Gastrocnemius medialis (tissue), 4 donors: ENCODE measurements around the gene ENDOU. TPM values are rescaled to one million over a fixed set of nuclear protein-coding genes. Genes with fewer than 3 reads are reported as not detected.

Experiments
- ATAC-seq, 2 donors: fragments of 150-250 bp; one replicate each; pipeline ENCODE4 v1.9.1; 2016
- DNase-seq, 2 donors: peaks; one replicate each; pipeline ENCODE4 v3.0.0-alpha.2; 2019
- H3K27ac ChIP-seq, 4 donors: fragments of 200-600 bp; sonication (generic); 1 replicate in 1 of 4; 2 replicates in 3 of 4; pipeline ENCODE4 v1.5.1; 2016 to 2018; ENCODE audit warnings: mild to moderate bottlenecking in 2 of 4, moderate library complexity in 1 of 4
- H3K27me3 ChIP-seq, 3 donors: fragments of 200-600 bp; sonication (generic) in 2 of 3; 1 replicate in 1 of 3; 2 replicates in 2 of 3; pipeline versions ENCODE4 v1.5.1 to v1.6.0; 2016 to 2019; ENCODE audit warnings: mild to moderate bottlenecking in 1 of 3, moderate library complexity in 1 of 3
- H3K36me3 ChIP-seq, 2 donors: fragments of 200-600 bp; sonication (generic) in 1 of 2; one replicate each; pipeline ENCODE4 v1.5.1; 2017 to 2018
- H3K4me1 ChIP-seq, 2 donors: fragments of 200-600 bp; sonication (generic) in 1 of 2; one replicate each; pipeline ENCODE4 v1.5.1; 2016 to 2017; ENCODE audit warnings: mild to moderate bottlenecking in 2 of 2
- H3K4me3 ChIP-seq, 4 donors: fragments of 200-600 bp; sonication (generic) in 3 of 4; 1 replicate in 1 of 4; 2 replicates in 3 of 4; pipeline ENCODE4 v1.5.1; 2016 to 2019; ENCODE audit warnings: mild to moderate bottlenecking in 2 of 4
- H3K9me3 ChIP-seq, 3 donors: fragments of 200-600 bp; sonication (generic) in 2 of 3; 1 replicate in 1 of 3; 2 replicates in 2 of 3; pipeline ENCODE4 v1.5.1; 2016 to 2019
- CTCF ChIP-seq, 5 experiments: fragments of 450-650 bp in 3 of 5; fragments of 200-600 bp in 2 of 5; sonication (generic) in 2 of 5; IDR thresholded peaks in 4 of 5; conservative IDR thresholded peaks in 1 of 5; 1 replicate in 4 of 5; 2 replicates in 1 of 5; pipeline ENCODE4 v1.5.1; 2016 to 2019; ENCODE audit warnings: antibody characterized with exemption in 5 of 5, mild to moderate bottlenecking in 3 of 5, moderate library complexity in 3 of 5
- POLR2A ChIP-seq, 2 donors: fragments of 450-650 bp; IDR thresholded peaks; one replicate each; pipeline ENCODE4 v1.6.1; 2017; ENCODE audit warnings: antibody characterized with exemption in 2 of 2, mild to moderate bottlenecking in 2 of 2, moderate library complexity in 2 of 2
- in situ Hi-C, 4 donors: fragments of 200-750 bp; cut with MboI; loops; one replicate each; pipeline versions ENCODE4 v1.15.0 to v1.8.0; 2017; ENCODE audit warnings: low sequenced_read_pairs in 4 of 4
- intact Hi-C: fragments of 100-400 bp; cut with DNase I; formaldehyde crosslinking; loops from one replicate; pipeline ENCODE4 v1.15.1; 2023; ENCODE audit warnings: low total_unique reads
- total RNA-seq, 4 donors: library from RNA; depleted of rRNA; stranded (reverse); fragments of >200 nt; gene quantifications; one replicate each; pipeline versions ENCODE4 v1.1.0 to v1.2.3, GENCODE V29; 2016

The ENDOU gene
- total RNA-seq, 4 donors from 2014 or later: 0.16 TPM; not detected in 3

GRCh38 chr12:47743311-47743860 lies 18.1 kb upstream of the ENDOU start:
- no peak overlapping the region for H3K4me3 ChIP-seq
- in situ Hi-C loops: loop anchor here in 3 of 4 donors (5.0 to 25.0 kb wide), 2 partner anchors 34 to 94 kb away; no protein-coding TSS in a partner anchor

GRCh38 chr12:47742253-47742825 lies 17.0 kb upstream of the ENDOU start:
- TF ChIP-seq CTCF (IDR thresholded peaks at IDR 0.05 in 4 of 5, conservative IDR thresholded peaks at IDR 0.05 in 1 of 5): peak; percentile 91 to 95 (median 92)
- no peak for TF ChIP-seq POLR2A (IDR thresholded peaks at IDR 0.05)
- DNase-seq: no peak
- Histone ChIP-seq H3K27me3 (no peaks in the 10 kb centered on the region), H3K9me3 (no peaks in the 10 kb centered on the region), H3K36me3 (no peaks in the 10 kb centered on the region), H3K4me1 (peaks cover 14 to 25% of the 10 kb centered on the region in 2 donors), H3K27ac (no peak overlapping the region), H3K4me3 (no peak overlapping the region)
- in situ Hi-C loops: loop anchor here in 3 of 4 donors (5.0 to 25.0 kb wide), 2 partner anchors 35 to 95 kb away; no protein-coding TSS in a partner anchor
- intact Hi-C loops: loop anchor here (1.0 to 2.0 kb wide), 3 partner anchors 16 to 96 kb away; partner anchors contain the start of gene RAPGEF3
- ATAC-seq: peak; percentile 20 to 45

More at GRCh38 chr12:47743311-47743860, 18.1 kb upstream of the ENDOU start:
- Histone ChIP-seq H3K27ac (no peak overlapping the region), H3K4me1 (peaks cover 10 to 15% of the 10 kb centered on the region in 2 donors), H3K9me3 (no peaks in the 10 kb centered on the region), H3K27me3 (no peaks in the 10 kb centered on the region), H3K36me3 (no peaks in the 10 kb centered on the region)
- no peak for TF ChIP-seq CTCF (IDR thresholded peaks at IDR 0.05 in 4 of 5, conservative IDR thresholded peaks at IDR 0.05 in 1 of 5)
- no peak for TF ChIP-seq POLR2A (IDR thresholded peaks at IDR 0.05)
- no peak for DNase-seq
- ATAC-seq: no peak
- intact Hi-C loops: loop anchor here (2.0 kb wide), 1 partner anchor 15 kb away; the partner anchor contains the start of gene RAPGEF3

- Histone ChIP-seq H3K36me3 (no peaks in the 10 kb centered on the region), H3K9me3 (no peaks in the 10 kb centered on the region), H3K27me3 (no peaks in the 10 kb centered on the region), H3K4me3 (no peak overlapping the region), H3K27ac (peak overlapping the region in 3 of 4 donors; percentile 47 to 64 (median 56)), H3K4me1 (peaks cover 24 to 35% of the 10 kb centered on the region in 2 donors)
- TF ChIP-seq CTCF (IDR thresholded peaks at IDR 0.05 in 4 of 5, conservative IDR thresholded peaks at IDR 0.05 in 1 of 5): no peak
- no peak for TF ChIP-seq POLR2A (IDR thresholded peaks at IDR 0.05)
- intact Hi-C loops (no loop called here), in situ Hi-C loops (loop anchor here in 3 of 4 donors (5.0 to 25.0 kb wide), 2 partner anchors 36 to 96 kb away; no protein-coding TSS in a partner anchor)
- ATAC-seq: no peak
- DNase-seq: peak; percentile 33 to 65
Measured at GRCh38 chr12:47741340-47741703, 16.0 kb upstream of the ENDOU start.

DNA sequence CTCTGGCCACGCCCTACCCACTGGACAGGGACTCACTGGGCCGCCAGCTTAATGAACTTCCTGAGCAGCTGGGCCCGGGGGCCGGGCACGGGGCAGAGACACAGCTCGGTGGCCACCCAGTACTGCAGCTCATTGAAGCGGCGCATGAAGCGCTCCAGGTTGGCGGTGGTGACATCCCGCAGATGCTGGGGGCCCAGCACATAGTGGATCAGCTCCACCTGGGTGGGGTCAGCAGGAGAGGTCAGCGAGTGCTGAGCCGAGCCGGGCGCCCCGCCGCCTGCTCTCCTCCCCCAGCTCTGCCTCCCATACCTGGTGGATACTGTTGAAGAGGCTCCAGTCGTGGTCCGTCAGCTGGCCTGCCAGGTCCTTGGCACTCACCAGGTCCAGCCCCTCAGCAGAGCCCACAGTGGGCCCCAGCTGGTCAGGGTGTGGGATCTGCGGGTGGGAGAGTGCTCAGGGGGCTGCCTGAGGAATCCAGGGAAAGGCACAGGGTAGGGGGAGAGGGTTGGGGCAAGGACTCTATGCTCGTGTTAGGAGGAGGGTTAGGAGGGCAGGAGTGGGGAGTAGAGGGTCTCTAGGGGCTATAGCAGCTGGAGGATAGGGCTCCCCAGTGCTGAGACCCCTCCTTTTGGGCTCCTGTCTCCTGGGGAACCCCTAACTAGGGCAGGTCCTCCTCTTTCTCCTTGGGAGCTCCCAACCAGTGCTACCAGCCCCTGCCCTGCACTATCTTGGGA lies 15.5 kb upstream of the ENDOU start:
- intact Hi-C loops: no loop called here
- H3K36me3 ChIP-seq: no peaks in the 10 kb centered on the region
- DNase-seq: no peak
- H3K9me3 ChIP-seq: no peaks in the 10 kb centered on the region
- peaks cover 29 to 40% of the 10 kb centered on the region in 2 donors for H3K4me1 ChIP-seq
- no peaks in the 10 kb centered on the region for H3K27me3 ChIP-seq
- in situ Hi-C loops: loop anchor here in 3 of 4 donors (5.0 to 25.0 kb wide), 2 partner anchors 37 to 97 kb away; no protein-coding TSS in a partner anchor
- ATAC-seq: no peak
- TF ChIP-seq POLR2A (IDR thresholded peaks at IDR 0.05) (no peak), CTCF (IDR thresholded peaks at IDR 0.05 in 4 of 5, conservative IDR thresholded peaks at IDR 0.05 in 1 of 5) (no peak)
- H3K4me3 ChIP-seq: no peak overlapping the region
- peak overlapping the region in 3 of 4 donors; percentile 47 to 64 (median 56) for H3K27ac ChIP-seq
